ENCODE data around the gene LIX1. TPM values are rescaled to one million over a fixed set of nuclear protein-coding genes. Genes with fewer than 3 reads are reported as not detected.

LIX1 gene
- total and polyA plus RNA-seq, 2 of the 8 experiments (the other 6 are each of a cell fraction or from before 2014, with no cell fraction given), result 0.26 to 0.45 TPM

- WGBS, 2 experiments (ENCODE audit: extremely low coverage in 1 of 2, insufficient coverage in 1 of 2, insufficient read length in 1 of 2, insufficient replicate concordance in 2 of 2, low coverage in 1 of 2, low lambda C conversion rate in 2 of 2, missing lambda C conversion rate in 1 of 2), result 94% methylated on average over 8 of the region's 8 CpGs; no CpG with 5 or more reads in 1 of the 2 experiments
- no peak for FAIRE-seq
- CTCF ChIA-PET (ENCODE audit: partially characterized antibody), result interaction anchor here (0.9 to 1.7 kb wide), 4 partner anchors 13 to 93 kb away, joined by 3 to 10 read pairs (median 4); partner anchors contain the start of gene LIX1
These were observed 71.3 kb downstream of the LIX1 start for GRCh38 chr5:97071101-97071500.

More at GRCh38 chr5:97071101-97071500, 71.3 kb downstream of the LIX1 start:
- H2BK12ac ChIP-seq (ENCODE audit: low read depth, low read length), result no peak overlapping the region
- no peak overlapping the region for H2AK5ac ChIP-seq (ENCODE audit: low read depth, low read length)
- no peaks in the 10 kb centered on the region for H3K36me3 ChIP-seq (ENCODE audit: control insufficient read depth in 2 of 4, insufficient read depth in 4 of 4, low read length in 3 of 4)
- H4K8ac ChIP-seq (ENCODE audit: extremely low read depth, insufficient read depth, low read length), result no peak overlapping the region
- no peak overlapping the region for H2BK15ac ChIP-seq (ENCODE audit: low read length)
- no peak for DNase-seq (ENCODE audit: low read depth in 1 of 2, low spot score in 2 of 2)
- H3K23me2 ChIP-seq (ENCODE audit: low read depth, low read length), result no peaks in the 10 kb centered on the region
- H2AFZ ChIP-seq (ENCODE audit: low read length), result 0 out of 2 replicates have a peak overlapping the region, but pooled peaks have one; percentile 64
- H3K9ac ChIP-seq (replicated peaks in 1 of 4; ENCODE audit: extremely low read depth in 1 of 4, low read depth in 3 of 4, low read length in 3 of 4), result no peak overlapping the region
- POLR2A ChIA-PET (ENCODE audit: partially characterized antibody), result no interaction called here
- H3K4ac ChIP-seq (replicated peaks; ENCODE audit: insufficient read length, low read depth, low read length), result no peak overlapping the region
- no peak overlapping the region for H2BK20ac ChIP-seq (ENCODE audit: low read length)
- no peak for TF ChIP-seq GABPA (IDR thresholded peaks at IDR 0.05; ENCODE audit: borderline replicate concordance, insufficient read depth, low read length)
- no peak for TF ChIP-seq RBBP5 (IDR thresholded peaks at IDR 0.05; ENCODE audit: borderline replicate concordance, low read depth, low read length)
- no peak for TF ChIP-seq MAX (IDR thresholded peaks at IDR 0.05)
- TF ChIP-seq CBX5 (IDR thresholded peaks at IDR 0.05; ENCODE audit: low read depth, low read length), result no peak
- TF ChIP-seq KDM1A (IDR thresholded peaks at IDR 0.05; ENCODE audit: borderline replicate concordance, low read length), result no peak
- no peak for TF ChIP-seq HDAC2 (IDR thresholded peaks at IDR 0.05; ENCODE audit: borderline replicate concordance in 1 of 2, low read depth in 2 of 2, low read length in 2 of 2)
- TF ChIP-seq SUZ12 (IDR thresholded peaks at IDR 0.05; ENCODE audit: low read length), result no peak
- no peak for TF ChIP-seq SAP30 (IDR thresholded peaks at IDR 0.05; ENCODE audit: insufficient read depth, insufficient replicate concordance, low read length)
- TF ChIP-seq TAF1 (IDR thresholded peaks at IDR 0.05; ENCODE audit: low read depth, low read length), result no peak
- no peak for TF ChIP-seq PHF8 (conservative IDR thresholded peaks at IDR 0.05; ENCODE audit: low read depth, low read length)
- no peak for TF ChIP-seq MAFK (IDR thresholded peaks at IDR 0.05; ENCODE audit: low read depth, low read length)
- no peak for TF ChIP-seq SRF (IDR thresholded peaks at IDR 0.05; ENCODE audit: low read depth, low read length)
- H3K56ac ChIP-seq (replicated peaks; ENCODE audit: insufficient read length, low read depth, low read length), result no peak overlapping the region
- H4K91ac ChIP-seq (replicated peaks; ENCODE audit: insufficient read length, low read length), result no peak overlapping the region
- H3K18ac ChIP-seq (ENCODE audit: extremely low read depth, low read length), result no peak overlapping the region
- no peak overlapping the region for H3K23ac ChIP-seq (ENCODE audit: insufficient read length)
- H4K5ac ChIP-seq (ENCODE audit: insufficient read length, low read depth, low read length), result no peak overlapping the region
- H3K27me3 ChIP-seq (replicated peaks in 1 of 4; ENCODE audit: control insufficient read depth in 3 of 4, extremely low read depth in 1 of 4, insufficient read depth in 3 of 4, low read length in 3 of 4), result no peaks in the 10 kb centered on the region
- no peaks in the 10 kb centered on the region for H3K79me1 ChIP-seq (ENCODE audit: low read depth, low read length)
- no peaks in the 10 kb centered on the region for H3K79me2 ChIP-seq (ENCODE audit: control insufficient read depth in 1 of 2, insufficient read depth in 2 of 2, low read length in 2 of 2)
- no peak overlapping the region for H2BK120ac ChIP-seq (replicated peaks; ENCODE audit: low read depth, low read length)
- peaks cover 0 to 3% (median 0%) of the 10 kb centered on the region in 4 experiments; a peak in 1 of 7 replicates for H3K4me1 ChIP-seq (replicated peaks in 1 of 4; ENCODE audit: control insufficient read depth in 3 of 4, insufficient read depth in 4 of 4, low read length in 3 of 4)
- no peak overlapping the region for H3K27ac ChIP-seq (ENCODE audit: low read depth, low read length)
- H2BK5ac ChIP-seq (ENCODE audit: low read depth, low read length), result no peak overlapping the region
- no peak overlapping the region for H3K4me3 ChIP-seq (ENCODE audit: extremely low read depth in 1 of 4, insufficient read depth in 2 of 4, low read depth in 3 of 4, low read length in 4 of 4)
- no peak overlapping the region for H3K4me2 ChIP-seq (ENCODE audit: insufficient read depth in 1 of 2, low read depth in 2 of 2, low read length in 2 of 2)
- no peaks in the 10 kb centered on the region for H3K9me3 ChIP-seq (ENCODE audit: insufficient read depth in 2 of 2, low read depth in 1 of 2, low read length in 1 of 2)
- H3K14ac ChIP-seq (ENCODE audit: insufficient read length), result no peak overlapping the region
- no peaks in the 10 kb centered on the region for H4K20me1 ChIP-seq (replicated peaks in 1 of 2; ENCODE audit: control insufficient read depth in 1 of 2, insufficient read depth in 2 of 2, low read length in 2 of 2)
